Activated gamma-delta T cell treated with Interleukin-2 at 50 U/mL for 16 hours (primary cell): ENCODE results near the gene SUSD6.
"Not testable (repeated sequence)": the region's sequence is repeated elsewhere in the genome, so short reads cannot be mapped to it uniquely, and the experiment has no call there.

Experiments used
- DNase-seq: peaks from one replicate; pipeline ENCODE4 v3.0.0-alpha.2; 2020

The SUSD6 gene

DNA sequence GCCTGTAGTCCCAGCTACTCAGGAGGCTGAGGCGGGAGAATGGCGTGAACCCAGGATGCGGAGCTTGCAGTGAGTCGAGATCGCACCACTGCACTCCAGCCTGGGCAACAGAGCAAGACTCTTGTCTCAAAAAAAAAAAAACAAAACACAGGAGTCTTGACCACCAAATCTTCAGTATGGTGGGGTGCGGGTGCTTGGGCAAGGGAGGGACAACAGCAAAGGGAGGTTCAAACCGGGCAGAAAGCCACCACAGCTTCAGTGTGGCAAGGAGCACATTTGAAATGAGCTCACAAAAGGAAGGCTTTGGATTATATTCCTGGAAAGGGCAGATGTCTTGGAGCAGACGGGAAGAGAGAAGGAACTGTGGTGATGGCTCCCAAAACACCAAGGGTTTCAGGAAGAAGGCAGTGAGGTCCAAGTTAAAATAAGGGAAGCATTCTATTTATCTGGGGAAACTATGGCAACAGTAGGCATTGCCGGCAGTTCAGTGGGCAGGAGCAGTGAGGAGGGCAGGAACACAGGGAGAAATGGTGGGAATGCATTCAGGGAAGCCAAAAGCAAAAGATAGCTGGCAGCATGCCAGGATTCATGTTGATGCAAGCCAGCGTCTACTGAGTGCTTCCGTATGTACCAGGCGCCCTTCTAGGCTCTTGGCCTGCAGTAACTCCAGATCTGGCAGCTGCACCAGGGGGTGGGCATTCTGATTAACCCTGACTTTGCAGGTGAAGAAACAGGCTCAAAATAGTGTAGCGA, 104.5 kb downstream of the SUSD6 start:
- peak; percentile 17 for DNase-seq

DNA sequence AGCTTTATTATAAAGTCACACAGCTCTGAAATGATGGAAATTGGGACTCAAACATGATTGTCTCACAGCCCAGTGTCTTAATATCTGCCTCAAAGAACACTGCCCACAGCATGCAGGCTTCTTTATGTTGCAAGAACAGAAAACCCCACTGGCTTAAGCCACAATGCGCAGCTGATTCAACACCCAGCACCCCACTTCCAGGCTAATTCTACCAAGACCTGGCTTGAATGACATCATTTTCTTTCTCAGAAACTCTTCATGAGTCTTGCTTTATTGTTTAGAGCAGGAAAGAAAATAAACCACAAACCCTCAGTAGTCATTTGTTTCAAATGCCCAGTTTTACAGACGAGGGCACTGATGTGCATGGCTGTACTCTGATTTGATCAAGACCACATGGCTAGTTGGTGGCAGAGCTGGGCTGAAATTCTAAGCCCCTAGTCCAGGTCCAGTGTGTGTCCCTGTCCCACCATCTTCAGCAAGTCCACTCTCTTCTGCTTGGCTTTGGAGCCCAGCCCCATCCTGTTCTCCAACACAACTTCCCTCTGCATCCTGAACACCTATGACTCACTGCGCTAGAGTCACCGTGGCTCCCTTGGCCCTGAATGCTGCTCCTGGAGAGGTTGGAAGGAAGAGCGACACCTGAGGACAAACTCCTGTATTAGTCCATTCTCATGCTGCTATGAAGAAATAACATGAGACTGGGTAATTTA, 105.2 kb downstream of the SUSD6 start:
- DNase-seq, result peak; percentile 37

GRCh38 chr14:69718614-69719013, 107.2 kb downstream of the SUSD6 start:
- DNase-seq, result not testable (repeated sequence)

GRCh38 chr14:69719501-69719951, 108.1 kb downstream of the SUSD6 start:
- no peak for DNase-seq

GRCh38 chr14:69720912-69721311, 109.5 kb downstream of the SUSD6 start:
- no peak for DNase-seq

- DNase-seq, result peak; percentile 83
Measured at GRCh38 chr14:69726761-69727511, 115.5 kb downstream of the SUSD6 start.

DNA sequence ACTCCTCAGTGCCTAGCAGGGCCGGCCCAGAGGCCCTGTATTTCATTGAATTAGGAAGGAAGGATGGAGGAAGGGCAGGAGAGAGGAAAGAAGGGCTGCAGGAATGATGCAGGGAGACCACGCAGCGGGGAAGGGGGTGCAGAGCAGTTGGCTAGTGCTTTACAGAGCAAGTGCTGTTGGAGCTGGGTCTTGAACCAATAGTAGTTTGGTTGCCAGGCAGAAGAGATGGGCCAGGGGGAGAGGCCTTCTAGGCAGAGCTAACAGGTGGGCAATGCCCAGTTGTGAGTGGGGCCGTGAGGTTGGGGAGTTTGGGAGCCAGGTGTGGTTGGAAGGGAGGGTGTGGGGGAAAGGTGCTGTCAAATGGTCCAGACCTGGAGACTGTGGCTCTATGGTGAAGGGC, 116.5 kb downstream of the SUSD6 start:
- no peak for DNase-seq

DNA sequence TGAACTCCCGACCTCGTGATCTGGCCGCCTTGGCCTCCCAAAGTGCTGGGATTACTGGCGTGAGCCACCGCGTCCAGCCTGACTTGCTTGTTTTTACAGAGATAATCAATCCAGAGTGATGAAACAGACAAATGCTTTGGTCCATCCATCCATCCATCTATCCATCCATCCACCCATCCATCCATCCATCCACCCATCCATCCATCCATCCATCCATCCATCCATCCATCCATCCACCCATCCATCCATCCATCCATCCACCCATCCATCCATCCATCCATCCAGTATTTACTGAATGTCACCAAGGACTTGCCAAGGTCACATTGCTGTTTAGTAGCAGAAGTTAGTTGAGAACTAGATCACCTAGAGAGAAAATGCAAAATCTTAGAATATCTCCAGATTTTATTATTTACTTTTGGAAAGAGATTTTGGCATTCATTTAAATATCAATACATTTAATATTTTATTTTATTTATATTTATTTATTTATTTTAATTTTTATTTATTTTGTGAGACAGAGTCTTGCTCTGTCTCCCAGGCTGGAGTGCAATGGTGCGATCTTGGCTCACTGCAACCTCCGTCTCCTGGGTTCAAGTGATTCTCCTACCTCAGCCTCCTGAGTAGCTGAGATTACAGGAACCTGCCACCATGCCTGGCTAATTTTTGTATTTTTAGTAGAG, 120.7 kb downstream of the SUSD6 start:
- not testable (repeated sequence) for DNase-seq

DNA sequence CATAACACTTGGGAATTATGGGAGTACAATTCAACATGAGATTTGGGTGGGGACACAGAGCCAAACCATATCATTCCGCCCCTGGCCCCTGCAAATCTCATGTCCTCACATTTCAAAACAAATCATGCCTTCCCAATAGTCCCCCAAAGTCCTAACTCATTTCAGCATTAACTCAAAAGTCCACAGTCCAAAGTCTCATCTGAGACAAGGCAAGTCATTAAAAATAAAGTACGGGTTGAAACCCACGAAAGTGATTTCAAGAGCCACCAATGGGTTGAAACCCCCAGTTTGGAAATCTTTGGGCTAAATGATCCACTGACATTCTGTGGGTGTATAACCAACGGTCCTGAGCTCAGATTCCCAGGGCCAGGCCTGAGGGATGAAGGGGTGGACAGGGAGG, 125.0 kb downstream of the SUSD6 start:
- DNase-seq, result not testable (repeated sequence)

DNA sequence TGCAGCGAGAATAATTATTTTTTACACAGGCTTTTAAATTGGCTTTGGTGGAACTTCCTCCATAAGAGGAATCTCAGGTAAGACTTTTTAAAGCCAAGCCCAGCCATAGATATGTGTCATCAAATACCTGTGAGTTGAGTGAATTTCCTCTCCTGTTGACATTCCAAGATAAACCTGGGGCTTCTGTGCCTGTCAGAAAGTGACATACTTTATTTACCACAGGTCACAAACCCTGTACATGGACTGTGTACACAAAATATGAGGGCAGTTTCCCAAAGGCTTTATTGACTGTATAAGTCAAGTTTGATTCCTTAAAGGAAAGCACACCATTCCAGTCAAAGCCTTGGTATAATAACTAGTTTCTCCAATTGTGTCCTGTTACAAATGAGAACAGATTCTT, 129.7 kb downstream of the SUSD6 start:
- no peak for DNase-seq

DNA sequence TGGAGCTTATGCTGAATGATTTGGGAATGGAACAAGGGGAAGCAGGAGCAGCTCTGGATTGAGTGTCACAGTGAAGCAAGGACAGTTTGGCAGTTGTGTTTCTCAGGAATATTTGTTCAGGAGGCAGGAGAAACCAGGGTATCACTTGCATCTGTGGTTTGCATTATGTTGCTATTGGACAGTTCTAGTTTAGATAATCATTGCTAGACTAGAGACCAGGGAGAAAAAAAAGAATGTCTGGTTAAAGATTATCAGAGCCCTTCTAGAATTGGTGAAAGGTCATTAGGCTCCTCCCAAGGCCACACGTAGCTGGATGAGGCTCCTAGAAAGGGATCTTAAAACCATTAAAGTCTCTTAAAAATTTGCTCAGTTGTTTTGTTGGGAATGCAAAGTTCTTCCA, 138.6 kb downstream of the SUSD6 start:
- DNase-seq, result no peak

DNA sequence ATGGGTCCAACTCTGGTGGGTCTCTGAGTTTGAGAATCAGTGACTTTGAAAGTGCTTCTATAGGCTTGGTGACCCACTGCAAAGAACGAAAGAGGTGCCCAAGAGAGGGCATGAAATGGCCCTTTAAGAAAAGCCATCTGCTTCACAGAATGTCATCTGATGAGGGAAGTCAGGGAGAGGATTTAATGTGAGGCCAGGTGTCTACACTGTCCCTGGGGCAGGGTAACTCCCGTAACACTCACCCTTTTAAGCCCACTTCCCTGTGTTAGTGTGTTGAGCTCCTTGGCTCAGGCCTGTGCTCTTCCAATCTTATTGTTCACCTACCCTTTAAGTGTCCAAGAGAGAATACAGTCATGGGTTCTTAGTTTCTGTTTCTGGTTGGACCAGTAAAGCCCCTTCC, 139.1 kb downstream of the SUSD6 start:
- no peak for DNase-seq

- DNase-seq, result no peak
Measured at GRCh38 chr14:69752773-69753172, 141.4 kb downstream of the SUSD6 start.

DNA sequence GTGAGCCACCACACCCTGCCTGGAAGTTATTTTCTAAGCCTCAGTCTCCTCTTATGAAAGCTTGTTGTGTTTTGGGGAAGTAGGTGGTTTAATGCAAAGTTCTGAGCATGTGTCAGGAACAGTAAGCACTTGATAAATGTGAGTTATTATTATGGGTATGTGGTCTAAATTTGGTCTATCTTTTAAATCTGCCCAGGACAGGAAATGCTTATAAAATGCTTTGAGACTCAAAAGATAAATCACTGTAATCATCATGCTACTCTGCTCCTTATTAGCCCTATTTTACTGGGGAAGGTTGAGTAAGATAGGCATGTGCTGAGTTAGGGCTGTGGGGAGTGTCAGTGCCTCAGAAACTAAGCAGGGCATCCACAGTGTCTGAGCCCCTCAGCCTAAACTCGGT, 142.5 kb downstream of the SUSD6 start:
- no peak for DNase-seq

DNA sequence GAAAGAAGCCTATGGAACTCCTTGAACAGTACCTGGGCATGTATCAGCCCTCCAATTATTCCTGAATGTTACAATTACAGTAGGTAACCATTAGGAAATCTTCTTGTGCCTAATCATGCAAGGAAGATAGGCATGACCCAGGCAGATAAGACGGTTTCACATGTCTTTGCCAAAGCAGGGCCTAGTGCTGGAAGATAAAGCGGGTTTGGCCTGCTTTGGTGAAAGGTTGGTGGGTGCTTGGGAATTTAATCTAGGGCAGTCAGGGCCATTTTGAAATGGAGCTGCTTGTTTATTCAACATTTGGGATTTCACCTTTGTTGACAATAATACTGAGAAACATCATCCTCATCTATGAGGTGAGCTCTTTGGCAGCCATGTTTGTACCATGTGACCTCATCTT, 143.1 kb downstream of the SUSD6 start:
- no peak for DNase-seq

- no peak for DNase-seq
Measured at GRCh38 chr14:69755296-69755695, 143.9 kb downstream of the SUSD6 start.

GRCh38 chr14:69755784-69756183, 144.4 kb downstream of the SUSD6 start:
- DNase-seq, result no peak

DNA sequence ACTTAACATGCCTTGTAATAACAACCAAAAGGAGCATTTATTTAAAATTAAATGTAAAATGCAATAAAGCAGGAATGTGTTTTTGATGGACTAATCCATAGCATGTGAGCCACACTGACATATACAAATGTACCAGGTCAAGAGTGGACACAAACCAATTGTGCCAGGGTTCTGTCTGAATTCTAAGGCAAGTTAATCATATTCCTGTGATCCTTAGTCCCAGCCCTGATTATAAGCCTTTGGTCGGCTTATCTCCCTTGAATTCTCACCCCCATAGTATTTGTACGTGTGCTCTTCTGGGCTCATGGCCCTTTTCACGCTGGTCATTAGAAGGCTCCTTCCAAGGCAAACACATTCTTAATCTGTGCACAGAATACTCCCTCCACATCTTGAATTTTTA, 144.9 kb downstream of the SUSD6 start:
- DNase-seq, result no peak

DNA sequence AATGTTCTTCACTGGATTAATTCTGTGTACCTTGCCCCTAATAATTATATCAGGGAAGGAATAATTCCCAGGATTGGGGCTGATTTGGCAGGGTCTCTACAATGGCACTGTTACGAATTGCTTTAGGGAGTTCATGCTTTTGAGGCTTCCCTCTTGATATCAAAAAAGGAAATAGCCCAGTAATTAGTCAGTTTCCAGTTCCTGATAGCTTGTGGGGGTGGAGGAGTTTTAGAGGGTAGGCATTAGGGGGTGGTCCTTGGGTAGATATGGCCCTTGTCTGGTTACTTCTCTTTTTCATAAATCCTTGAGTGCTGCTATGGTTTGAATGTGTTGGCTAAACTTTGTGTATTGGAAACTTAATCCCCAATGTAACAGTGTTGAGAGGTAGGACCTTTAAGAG, 149.4 kb downstream of the SUSD6 start:
- no peak for DNase-seq

DNA sequence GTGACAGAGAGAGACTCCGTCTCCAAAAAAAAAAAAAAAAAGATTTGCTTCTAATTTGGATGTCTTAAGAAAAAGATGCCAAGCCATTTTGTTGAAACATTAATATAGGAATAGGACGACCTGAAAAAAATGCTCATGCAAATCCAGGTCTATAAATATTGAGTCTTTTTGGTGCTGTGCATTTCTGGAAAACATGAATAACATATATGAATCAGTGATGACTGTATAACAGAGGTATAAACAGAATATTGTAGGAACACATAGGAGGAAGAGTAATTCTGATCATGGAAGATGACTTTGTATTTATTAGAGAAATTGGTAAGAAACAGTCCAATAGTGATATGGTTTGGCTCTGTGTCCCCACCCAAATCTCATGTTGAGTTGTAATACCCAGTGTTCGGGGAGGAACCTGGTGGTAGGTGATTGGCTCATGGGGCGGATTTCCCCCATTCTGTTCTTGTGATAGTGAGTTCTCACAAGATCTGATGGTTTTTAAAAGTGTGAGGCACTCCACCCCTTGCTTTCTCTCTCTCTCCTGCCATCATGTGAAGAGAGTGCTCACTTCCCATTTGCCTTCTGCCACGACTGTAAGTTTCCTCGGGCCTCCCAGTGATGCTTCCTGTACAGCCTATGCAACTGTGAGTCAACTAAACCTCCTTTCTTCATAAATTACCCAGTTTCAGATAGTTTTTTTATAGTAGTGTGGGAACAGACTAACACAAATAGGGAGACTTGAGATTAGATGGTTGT, 152.5 kb downstream of the SUSD6 start:
- no peak for DNase-seq
